Activated CD8-positive, alpha-beta memory T cell treated with anti-CD3 and anti-CD28 coated beads, Interleukin-2, amount 50 U/mL, for 48 hours (primary cell): ENCODE measurements around the gene SLC19A1.
"Not testable (repeated sequence)": the region's sequence is repeated elsewhere in the genome, so short reads cannot be mapped to it uniquely, and the experiment has no call there.

Source experiments
- DNase-seq: peaks from one replicate; pipeline ENCODE4 v3.0.0-alpha.2; 2020

Gene SLC19A1

DNA sequence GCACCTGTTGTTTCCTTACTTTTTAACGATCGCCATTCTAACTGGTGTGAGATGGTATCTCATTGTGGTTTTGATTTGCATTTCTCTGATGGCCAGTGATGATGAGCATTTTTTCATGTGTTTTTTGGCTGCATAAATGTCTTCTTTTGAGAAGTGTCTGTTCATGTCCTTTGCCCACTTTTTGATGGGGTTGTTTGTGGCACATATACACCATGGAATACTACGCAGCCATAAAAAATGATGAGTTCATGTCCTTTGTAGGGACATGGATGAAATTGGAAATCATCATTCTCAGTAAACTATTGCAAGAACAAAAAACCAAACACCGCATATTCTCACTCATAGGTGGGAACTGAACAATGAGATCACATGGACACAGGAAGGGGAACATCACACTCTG lies 39.0 kb downstream of the SLC19A1 start:
- not testable (repeated sequence) for DNase-seq

DNA sequence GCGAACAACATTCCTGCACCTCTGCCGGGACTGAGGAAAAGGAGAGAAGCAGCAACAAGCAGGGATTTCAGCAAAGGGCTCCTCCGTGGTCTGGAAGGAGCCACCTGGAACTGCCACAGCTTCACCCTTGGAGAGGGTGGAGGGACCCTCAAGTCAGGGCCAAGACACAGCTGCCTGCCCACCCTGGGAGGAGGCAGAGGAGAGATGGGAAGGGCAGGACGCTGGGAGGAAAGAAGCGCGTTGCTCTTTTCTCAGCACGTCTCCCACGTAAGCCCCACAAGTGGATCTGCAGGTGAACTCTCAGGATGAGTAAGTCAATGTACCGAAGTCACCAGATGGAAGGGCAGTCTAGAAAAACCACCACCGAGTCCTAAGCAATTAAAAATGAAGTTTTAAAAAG lies 39.6 kb downstream of the SLC19A1 start:
- peak; percentile 42 for DNase-seq

DNA sequence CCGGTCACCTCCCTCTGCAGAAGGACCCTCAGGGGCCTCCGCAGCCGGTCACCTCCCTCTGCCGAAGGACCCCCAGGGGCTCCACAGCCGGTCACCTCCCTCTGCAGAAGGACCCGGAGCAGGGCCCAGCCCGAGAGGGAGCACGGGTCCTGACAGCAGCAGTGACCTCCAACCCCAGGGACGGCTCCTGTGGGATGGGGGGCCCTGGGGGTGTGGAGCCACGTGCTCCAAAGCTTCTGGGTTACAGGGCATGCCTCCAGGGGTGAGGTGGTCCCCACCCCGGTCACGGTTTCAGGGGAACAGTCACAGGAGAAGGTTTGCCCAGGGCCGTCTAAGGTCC lies 40.3 kb downstream of the SLC19A1 start:
- peak; percentile 46 for DNase-seq

DNA sequence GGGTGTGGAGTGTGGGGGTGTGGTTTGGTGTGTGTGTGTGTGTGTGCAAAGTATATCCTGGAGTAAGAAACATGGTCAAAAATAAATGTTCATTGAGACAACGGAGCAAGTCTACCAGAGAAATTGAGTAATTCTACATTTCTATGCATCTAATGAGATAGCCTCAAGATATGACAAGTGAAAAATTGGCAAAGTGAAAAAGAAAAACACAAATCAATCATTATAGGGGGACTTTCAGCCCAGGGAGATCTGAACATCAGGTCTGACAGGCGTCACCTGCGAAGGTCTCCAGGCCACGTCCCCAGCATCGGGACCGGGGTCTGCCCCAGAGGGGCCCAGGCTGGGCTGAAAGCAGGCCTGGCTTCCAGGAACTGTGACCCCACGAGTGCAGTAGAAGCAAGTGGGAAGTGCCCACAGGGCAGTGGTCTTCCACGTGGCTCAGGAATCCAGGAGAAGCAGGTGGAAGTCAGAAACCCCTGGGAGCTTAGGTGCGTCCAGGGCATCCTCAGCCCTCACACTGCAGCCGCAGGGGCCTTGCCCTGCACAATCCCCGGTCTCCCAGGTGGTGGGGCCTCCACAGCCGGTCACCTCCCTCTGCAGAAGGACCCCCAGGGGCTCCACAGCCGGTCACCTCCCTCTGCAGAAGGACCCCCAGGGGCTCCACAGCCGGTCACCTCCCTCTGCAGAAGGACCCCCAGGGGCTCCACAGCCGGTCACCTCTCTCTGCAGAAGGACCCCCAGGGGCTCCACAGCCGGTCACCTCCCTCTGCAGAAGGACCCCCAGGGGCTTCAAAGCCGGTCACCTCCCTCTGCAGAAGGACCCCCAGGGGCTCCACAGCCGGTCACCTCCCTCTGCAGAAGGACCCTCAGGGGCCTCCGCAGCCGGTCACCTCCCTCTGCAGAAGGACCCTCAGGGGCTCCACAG lies 40.9 kb downstream of the SLC19A1 start:
- DNase-seq = peak; percentile 46

DNA sequence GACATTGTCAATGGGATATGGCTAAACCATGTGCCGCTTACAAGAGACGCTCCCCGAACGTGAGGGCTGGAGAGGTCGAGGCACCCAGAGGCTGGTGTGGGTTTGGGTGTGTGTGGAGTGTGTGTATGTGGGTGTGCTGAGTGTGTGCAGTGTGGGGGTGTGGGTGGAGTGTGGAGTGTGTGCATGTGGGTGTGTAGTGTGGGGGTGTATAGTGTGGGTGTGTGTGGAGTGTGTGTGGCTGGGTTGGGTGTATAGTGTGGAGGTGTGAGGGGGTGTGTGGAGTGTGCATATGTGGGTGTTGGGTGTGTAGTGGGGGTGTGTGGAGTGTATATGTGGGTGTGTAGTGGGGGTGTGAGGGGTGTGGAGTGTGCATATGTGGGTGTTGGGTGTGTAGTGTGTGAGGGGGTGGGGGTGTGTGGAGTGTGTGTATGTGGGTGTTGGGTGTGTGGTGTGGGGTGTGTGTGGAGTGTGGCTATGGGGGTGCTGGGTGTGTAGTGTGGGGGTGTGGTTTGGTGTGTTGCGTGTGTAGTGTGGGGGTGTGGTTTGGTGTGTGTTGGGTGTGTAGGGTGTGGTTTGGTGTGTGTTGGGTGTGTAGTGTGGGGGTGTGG lies 42.2 kb downstream of the SLC19A1 start:
- no peak for DNase-seq

DNA sequence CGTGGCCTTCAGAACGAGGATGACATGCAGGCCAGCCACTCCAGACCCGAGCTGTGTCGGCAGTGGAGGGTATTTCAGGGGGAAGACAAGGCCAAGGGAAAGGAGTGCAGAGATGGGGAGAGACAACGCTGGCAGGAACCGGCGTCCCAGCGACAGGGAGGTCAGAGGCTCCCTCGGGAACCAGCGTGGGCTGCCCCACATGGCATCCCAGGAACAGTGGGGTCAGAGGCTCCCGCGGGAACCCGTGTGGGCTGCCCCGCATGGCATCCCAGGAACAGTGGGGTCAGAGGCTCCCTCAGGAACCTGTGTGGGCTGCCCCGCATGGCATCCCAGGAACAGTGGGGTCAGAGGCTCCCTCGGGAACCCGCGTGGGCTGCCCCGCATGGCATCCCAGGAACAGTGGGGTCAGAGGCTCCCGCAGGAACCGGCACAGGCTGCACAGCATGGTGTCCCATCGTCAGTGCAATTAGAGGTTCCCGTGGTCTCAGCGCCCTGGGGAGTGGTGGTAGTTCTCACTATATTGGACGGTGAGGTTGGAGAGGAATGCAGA lies 43.0 kb downstream of the SLC19A1 start:
- no peak for DNase-seq

DNA sequence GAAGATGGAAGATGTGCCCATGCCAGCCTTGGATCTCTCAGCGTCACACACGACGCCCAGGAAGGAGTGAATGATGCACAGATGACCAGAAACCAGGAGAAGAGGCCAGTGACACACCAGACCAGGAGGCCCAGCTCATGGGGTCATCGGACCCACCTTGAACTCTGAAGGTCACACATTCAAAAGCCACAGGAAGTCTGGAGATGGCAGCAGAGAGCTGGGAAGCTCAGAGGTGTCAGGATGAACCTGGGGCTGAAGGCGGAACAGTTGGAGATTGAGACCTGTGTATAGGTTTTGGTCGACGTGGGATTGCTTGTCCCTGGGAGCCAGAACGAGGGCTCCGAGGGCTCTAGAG lies 43.6 kb downstream of the SLC19A1 start:
- no peak for DNase-seq

DNA sequence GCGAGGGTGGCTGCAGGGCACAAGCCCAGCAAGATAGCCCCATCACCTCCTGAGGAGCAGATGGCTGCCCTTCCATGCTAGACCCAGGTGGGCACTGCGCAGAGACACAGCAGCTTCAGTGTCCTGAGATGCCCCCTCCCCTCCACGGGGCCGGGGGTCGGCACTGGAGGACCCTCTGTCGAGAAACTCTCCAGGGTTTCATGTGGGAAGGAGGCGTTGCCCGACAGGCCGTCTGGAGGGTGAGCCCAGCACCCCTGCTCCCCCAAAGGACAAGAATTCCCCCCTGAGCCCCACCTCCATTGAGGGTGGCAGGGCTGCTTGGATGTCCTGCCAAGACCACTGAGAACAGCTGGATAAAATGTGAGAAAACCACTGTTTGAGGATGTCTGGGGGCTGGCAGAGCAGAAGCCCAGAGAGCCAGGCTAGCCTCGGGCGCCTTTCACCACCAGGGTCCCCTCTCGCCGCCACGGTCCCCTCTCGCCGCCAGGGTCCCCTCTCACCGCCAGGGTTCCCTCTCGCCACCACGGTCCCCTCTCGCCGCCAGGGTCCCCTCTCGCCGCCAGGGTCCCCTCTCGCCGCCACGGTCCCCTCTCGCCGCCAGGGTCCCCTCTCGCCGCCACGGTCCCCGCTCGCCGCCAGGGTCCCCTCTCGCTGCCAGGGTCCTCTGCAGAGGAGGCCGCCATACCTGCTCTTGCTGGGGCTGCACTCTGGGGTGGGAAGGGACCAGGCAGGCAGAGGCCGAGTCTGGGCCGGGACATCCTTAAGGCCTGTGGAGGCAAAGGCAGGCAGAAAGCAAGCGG lies 44.2 kb downstream of the SLC19A1 start:
- no peak for DNase-seq

DNA sequence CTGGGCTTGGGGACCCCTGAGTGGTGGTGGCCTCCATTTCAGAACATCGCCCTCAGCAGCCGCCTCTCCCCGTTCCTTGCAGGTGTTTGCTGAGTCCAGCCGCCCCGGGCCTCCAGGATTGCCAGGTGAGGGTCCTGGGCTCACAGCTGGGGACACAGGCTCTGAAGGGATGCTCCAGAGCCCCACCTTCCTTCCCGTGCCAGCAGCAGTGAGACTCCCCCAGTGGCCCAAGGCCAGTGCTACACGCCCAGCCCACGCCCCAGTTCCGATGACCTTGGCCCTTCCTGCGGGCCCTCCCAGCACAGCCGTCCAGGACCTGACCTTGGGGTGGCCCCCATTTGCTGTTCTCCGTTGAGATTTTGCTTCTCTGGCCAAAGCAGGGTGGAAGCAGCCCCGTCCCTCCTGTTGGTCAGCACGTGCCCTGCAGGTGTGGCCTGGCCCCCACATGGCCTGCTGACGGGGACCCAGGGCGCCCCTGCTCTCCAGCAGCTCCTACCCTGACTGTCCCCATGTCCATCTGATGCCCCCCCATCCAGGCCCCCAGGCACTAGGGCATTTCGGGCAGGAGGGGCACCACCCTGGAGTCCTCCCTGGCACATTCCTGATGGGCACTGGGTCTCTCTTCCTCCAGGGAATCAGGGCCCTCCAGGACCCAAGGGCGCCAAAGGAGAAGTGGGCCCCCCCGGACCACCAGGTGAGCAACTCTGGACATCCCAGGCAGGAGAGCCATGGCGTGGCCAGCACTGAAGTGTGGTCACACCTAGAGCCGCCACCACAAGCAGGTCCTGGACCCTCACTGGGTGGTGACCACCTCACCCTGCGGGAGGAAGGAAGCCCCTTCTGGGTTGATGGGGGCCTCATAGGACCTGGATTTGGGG lies 45.0 kb downstream of the SLC19A1 start:
- DNase-seq = no peak

DNA sequence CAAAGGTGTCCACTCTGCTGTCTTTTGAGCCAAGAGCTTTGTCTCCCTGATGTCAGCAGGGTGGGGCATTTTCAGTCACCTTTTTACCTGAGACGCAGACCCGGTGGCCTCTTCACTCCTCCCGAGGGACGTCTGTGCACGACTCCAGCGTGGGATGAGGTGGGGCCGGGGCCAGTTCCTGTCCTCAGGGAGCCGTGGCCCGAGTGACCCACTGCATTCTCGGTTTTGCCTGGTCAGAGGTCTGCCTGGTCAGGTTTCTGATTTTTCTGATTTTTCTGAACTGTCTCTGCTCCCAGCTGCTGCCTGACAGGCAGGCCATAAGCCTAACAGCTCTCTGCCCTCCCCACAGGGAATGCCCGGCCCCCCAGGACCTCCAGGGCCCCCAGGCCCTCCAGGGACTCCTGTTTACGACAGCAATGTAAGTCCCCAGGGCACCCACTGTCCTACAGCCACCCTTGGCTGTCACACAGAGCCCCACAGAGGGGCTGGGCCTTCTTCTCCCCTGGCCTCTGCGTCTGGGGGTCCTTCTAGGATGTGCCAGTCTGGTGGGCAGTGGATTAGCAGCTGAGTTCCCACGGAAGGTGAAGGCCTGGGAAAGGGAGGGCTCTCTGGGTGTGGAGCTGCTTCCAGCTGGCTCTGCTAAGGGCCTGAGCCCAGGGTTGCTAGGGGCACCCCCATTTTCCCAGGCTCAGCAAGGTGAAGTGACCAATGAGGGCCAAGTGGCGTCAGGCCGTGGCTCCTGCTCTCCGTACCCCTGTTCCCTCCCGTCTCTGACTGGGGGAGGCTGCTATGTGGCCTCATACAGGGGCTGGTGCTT lies 45.9 kb downstream of the SLC19A1 start:
- DNase-seq = no peak

DNA sequence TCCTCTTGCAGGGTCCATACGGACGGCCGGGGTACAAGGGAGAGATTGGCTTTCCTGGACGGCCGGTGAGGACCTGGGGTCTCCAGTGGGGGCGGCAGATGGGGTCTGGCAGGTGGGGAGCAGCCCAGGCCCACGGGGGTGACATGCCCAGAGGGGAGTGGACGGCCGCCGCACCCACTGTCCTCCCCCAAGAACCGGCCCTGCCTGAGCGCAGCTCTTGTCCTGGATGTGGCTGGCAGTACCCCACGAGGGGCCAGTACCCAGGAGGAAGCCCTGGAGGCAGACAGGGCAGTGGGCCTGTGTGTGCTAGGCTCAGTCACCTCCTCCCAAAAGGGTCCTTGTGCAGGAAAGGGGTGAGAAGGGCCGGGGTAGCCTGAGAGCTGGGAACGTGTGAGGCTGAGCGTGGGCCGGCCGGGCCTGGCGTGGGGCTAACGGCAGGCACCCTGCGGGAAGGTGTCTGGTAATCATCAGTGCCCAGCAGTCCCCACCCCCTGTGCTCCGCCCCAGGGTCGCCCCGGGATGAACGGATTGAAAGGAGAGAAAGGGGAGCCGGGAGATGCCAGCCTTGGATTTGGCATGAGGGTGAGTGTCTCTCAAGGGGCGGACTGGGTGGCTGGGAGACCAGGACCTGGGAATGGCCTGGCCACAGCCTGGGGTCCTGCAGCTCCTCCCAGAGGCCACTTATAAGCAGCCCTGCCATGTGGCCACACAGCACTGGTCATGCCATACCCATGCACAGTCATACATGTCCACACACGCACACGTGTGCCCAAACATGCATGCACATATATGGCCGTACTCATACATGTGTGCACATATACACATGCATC lies 47.2 kb downstream of the SLC19A1 start:
- DNase-seq = no peak

DNA sequence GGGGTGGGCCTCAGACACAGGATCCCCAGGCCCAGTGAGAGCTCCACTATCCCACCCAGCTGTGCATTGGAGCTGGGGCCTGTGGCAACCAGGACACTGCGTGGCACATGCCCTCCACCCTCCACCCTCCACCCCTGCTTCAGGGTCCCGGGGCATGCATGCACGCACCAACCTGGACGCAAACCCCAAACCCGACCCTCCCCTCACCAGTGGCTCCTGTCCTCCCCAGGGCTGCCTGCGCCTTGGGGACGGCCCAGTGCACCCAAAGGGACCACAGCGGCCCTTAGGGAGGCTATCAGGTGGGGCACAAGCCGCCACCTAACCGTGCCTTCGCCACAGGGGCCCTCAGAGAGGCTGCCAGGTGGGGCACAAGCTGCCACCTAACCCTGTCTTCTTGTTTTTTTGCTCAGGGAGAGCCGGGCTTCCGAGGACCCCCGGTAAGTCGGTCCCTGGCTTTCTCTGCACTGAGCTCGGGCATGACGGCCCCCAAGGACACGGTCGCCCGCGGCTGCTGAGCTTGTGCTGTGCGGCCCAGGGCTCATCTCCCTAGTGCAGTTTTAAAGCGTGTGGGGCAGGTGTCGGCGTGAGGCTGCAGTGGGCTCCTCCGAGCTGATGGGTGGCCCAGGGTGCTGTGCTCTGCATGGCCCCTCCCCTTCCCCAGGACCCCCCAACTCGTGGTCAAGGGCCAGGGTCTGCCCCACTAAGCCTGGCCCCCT lies 47.9 kb downstream of the SLC19A1 start:
- no peak for DNase-seq

DNA sequence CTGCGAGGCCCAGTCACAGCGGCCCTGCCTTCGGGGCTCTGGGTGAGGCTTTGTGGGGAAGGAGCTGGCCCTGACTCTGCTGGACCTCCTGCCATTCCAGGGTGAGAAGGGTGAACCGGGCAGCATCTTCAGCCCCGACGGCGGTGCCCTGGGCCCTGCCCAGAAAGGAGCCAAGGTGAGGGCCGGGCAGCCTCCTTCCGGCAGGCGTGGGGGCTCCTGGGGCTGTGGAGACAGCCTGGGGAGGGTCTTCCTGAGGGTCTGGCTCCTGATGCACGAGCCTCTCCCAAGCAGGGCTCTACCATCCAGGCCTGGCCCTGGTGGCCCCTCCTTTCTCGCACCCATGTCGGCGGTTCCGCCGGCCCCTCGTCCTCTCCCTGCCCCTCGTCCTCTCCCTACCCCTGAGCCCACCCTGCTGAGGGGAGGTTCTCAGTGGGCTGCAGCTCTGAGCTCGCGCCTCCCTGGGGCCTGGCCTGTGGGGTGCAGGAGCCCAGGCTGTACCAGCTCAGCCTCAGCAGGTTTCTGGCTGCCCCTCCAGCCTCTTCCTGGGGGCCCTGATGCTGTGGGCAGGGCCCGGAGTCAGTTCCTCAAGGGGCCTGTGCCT lies 48.7 kb downstream of the SLC19A1 start:
- DNase-seq = no peak

DNA sequence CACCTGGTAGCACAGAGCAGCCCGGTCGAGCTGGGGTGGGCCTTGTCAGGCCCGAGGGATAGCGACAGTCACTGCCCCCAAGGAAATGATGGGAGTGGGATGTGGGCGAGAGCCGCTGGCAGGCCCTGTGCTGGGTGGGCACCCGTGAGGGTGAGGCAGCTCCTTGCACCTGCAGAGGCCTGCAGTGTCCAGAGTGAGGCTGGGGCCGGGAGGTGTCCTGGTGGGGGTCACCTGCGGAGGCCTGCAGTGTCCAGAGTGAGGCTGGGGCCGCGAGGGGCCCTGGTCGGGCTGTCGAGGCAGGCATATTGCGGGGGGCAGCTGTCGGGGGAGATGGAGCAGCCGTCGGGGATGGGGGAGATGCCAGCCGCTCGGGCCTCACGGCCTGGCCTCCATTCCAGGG lies 49.5 kb downstream of the SLC19A1 start:
- DNase-seq = no peak

DNA sequence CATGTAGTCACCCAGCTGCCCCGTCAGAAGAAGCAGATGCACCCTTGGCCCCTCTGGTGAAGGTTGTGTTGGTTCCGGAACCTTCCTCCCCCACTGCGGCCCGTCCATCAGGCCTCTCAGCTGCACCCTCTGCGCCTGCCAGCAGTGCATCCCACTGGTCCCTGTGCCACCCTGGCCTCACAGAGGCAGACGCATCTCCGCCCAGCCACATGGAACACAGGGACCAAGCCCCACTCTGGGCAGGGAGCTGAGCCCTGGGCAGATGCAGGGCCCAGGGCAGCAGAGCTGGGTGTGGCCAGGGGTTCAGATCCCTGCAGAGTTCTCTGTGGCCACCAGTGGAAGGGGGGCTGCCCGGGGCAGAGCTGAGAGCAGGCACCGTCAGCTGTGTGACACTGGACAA lies 50.6 kb downstream of the SLC19A1 start:
- DNase-seq = no peak

DNA sequence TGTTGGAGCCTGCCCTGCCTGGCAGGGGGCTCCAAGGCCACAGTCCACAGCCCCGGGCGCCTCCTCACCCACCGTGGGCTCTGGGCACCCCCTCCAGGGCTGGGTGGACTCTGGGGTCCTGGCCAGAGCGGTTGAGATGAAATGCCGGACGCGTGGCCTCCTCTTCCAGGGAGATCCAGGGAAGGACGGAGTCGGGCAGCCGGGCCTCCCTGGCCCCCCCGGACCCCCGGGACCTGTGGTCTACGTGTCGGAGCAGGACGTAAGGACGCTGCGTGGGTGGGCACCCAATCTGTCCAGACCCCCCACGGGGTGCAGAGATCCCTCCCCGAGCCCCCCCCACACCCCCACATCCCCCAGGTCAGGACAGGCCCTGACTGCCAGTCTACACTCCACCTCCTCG lies 51.2 kb downstream of the SLC19A1 start:
- DNase-seq = no peak

DNA sequence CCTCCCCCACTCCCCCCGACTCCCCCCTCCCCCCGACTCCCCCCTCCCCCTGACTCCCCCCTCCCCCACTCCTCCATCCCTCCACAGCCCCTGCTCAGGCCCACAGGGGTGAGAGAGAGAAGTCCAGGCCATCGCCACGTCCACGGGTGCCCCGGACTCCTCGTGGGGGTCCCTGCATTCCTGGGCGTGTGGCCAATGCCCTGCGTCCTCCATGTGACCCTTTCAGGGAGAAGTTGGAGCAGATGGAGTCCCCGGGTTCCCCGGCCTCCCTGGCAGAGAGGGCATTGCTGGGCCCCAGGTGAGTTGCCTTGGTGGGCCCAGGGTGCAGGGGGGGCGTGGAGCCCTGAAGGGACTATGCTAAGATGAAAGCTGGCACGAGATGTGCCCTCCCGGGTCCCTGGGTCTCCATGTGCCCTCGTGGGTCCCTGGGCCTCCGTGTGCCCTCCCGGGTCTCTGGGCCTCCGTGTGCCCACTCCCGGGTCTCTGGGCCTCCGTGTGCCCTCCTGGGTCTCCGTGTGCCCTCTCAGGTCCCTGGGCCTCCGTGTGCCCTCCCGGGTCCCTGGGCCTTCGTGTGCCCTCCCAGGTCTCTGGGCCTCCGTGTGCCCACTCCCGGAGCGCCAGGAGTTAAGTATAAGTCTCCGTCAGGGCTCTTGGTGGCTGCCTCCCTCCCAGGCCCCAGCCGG lies 52.0 kb downstream of the SLC19A1 start:
- no peak for DNase-seq

DNA sequence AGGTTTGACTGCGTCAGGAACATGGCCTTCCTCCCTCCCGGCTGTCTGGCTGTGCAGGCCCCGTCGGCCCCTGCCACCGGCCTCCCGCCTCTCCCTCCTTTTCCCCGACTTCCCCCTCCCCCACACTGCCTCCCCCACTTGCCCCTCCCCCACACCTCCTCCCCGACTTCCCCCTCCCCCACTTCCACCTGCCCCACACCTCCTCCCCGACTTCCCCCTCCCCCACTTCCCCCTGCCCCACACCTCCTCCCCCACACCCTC lies 52.6 kb downstream of the SLC19A1 start:
- DNase-seq = no peak
